Testis (tissue), 2 donors: Measurements from ENCODE around the gene ITPR2.

Source experiments
- POLR2A ChIP-seq: fragments of 450-650 bp; IDR thresholded peaks from one replicate; pipeline ENCODE4 v1.6.1; 2017; ENCODE audit warnings: antibody characterized with exemption, mild to moderate bottlenecking, moderate library complexity
- TF ChIP-seq, protein P1 (sequence below), 3 experiments: fragments of 450-650 bp in 2 of 3; fragments of 200-600 bp in 1 of 3; sonication (generic) in 1 of 3; IDR thresholded peaks; one replicate each; pipeline ENCODE4 v1.5.1; 2016 to 2019; ENCODE audit warnings: antibody characterized with exemption in 3 of 3, mild to moderate bottlenecking in 2 of 3, moderate library complexity in 1 of 3

DNA sequence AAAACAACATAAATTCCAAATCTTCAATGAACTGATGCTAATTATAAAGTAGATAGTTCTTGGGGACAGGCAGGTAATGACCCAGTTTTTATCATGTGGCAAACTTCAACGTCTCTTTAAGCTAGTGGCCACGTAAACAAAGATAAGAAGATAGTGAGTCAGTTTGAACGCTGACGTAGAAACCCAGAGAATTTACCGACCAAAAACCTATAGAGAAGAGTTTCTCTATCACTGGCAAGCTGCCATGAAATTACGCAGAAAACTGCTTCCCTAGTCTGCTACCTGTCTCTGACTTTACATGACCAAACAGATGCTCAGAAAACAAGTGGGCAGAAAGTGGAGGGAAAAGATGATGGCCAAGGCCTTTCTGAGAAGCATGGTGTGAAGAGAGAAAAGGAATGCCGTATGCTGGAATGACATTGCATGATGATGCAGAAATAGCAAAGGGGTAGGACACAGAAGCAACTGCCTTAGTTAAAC lies 136.3 kb downstream of the ITPR2 start:
- TF ChIP-seq POLR2A, result no peak
- TF ChIP-seq, protein P1, sequence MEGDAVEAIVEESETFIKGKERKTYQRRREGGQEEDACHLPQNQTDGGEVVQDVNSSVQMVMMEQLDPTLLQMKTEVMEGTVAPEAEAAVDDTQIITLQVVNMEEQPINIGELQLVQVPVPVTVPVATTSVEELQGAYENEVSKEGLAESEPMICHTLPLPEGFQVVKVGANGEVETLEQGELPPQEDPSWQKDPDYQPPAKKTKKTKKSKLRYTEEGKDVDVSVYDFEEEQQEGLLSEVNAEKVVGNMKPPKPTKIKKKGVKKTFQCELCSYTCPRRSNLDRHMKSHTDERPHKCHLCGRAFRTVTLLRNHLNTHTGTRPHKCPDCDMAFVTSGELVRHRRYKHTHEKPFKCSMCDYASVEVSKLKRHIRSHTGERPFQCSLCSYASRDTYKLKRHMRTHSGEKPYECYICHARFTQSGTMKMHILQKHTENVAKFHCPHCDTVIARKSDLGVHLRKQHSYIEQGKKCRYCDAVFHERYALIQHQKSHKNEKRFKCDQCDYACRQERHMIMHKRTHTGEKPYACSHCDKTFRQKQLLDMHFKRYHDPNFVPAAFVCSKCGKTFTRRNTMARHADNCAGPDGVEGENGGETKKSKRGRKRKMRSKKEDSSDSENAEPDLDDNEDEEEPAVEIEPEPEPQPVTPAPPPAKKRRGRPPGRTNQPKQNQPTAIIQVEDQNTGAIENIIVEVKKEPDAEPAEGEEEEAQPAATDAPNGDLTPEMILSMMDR (IDR thresholded peaks at IDR 0.05), result no peak
